Thymus (tissue), 11 donors: Measurements from ENCODE around the gene RABL2B. TPM values are rescaled to one million over a fixed set of nuclear protein-coding genes. Genes with fewer than 3 reads are reported as not detected.

Experiments
- DNase-seq, 9 donors: peaks; one replicate each; pipeline ENCODE4 v3.0.0-alpha.2; 2013; ENCODE audit warnings: low spot score in 9 of 9, low read depth in 6 of 9, missing footprints in 1 of 9
- H3K27ac ChIP-seq, 2 donors: one replicate each; pipeline ENCODE4 v1.5.1; 2013; ENCODE audit warnings: control low read depth in 1 of 2, low read depth in 1 of 2, low read length in 1 of 2, mild to moderate bottlenecking in 1 of 2, moderate library complexity in 1 of 2
- H3K27me3 ChIP-seq, 2 donors: one replicate each; pipeline ENCODE4 v1.5.1; 2013; ENCODE audit warnings: low read length in 1 of 2; ENCODE audit not compliant: control insufficient read depth in 2 of 2, insufficient read depth in 1 of 2
- H3K36me3 ChIP-seq, 2 donors: one replicate each; pipeline ENCODE4 v1.5.1; 2013; ENCODE audit warnings: low read length in 1 of 2, mild to moderate bottlenecking in 1 of 2, moderate library complexity in 1 of 2; ENCODE audit not compliant: control insufficient read depth in 2 of 2, insufficient read depth in 2 of 2
- H3K4me1 ChIP-seq, 2 donors: one replicate each; pipeline ENCODE4 v1.5.1; 2013; ENCODE audit warnings: low read length in 2 of 2; ENCODE audit not compliant: control insufficient read depth in 2 of 2, insufficient read depth in 2 of 2
- H3K4me3 ChIP-seq, 2 donors: one replicate each; pipeline ENCODE4 v1.5.1; 2013; ENCODE audit warnings: low read length in 2 of 2, control low read depth in 1 of 2, mild to moderate bottlenecking in 1 of 2
- H3K9me3 ChIP-seq, 2 donors: one replicate each; pipeline ENCODE4 v1.5.1; 2013; ENCODE audit warnings: low read length in 1 of 2, mild to moderate bottlenecking in 1 of 2; ENCODE audit not compliant: control insufficient read depth in 2 of 2, insufficient read depth in 1 of 2
- WGBS: extraction: QIAGEN DNeasy Blood & Tissue Kit; methylation state at CpG from one replicate; pipeline ENCODE4 v1.1.7; 2013; 5-methylcytosine and 5-hydroxymethylcytosine counted together
- polyA plus RNA-seq: library from polyadenylated mRNA; stranded (reverse); fragments of 200-250 nt; gene quantifications from one replicate; pipeline ENCODE4 v1.2.3, GENCODE V29; 2013
- total RNA-seq: library from RNA; stranded (reverse); fragments of 120-200 nt; gene quantifications from one replicate; pipeline ENCODE4 v1.2.4, GENCODE V29; 2013
- donor health status: healthy.

The RABL2B gene
- total and polyA plus RNA-seq, 2 donors, result 12.4 to 27.6 TPM

GRCh38 chr22:50720301-50721256, 62.9 kb downstream of the RABL2B start:
- 95% methylated on average over 132 of the region's 132 CpGs for WGBS
- H3K4me3 ChIP-seq, result no peak overlapping the region
- H3K27ac ChIP-seq, result no peak overlapping the region
- H3K36me3 ChIP-seq, result no peaks in the 10 kb centered on the region
- H3K4me1 ChIP-seq, result no peaks in the 10 kb centered on the region
- peaks cover 0 to 4% of the 10 kb centered on the region in 2 donors for H3K9me3 ChIP-seq
- H3K27me3 ChIP-seq, result peaks cover 0 to 3% of the 10 kb centered on the region in 2 donors
- DNase-seq, result no peak

- Histone ChIP-seq H3K27me3 (peaks cover 0 to 3% of the 10 kb centered on the region in 2 donors), H3K4me1 (no peaks in the 10 kb centered on the region), H3K36me3 (no peaks in the 10 kb centered on the region), H3K27ac (no peak overlapping the region), H3K9me3 (peaks cover 0 to 4% of the 10 kb centered on the region in 2 donors), H3K4me3 (no peak overlapping the region)
- WGBS, result 94% methylated on average over 40 of the region's 40 CpGs
- DNase-seq, result no peak
Measured at GRCh38 chr22:50719814-50720300, 63.6 kb downstream of the RABL2B start.

- no peak for DNase-seq
- no peaks in the 10 kb centered on the region for H3K4me1 ChIP-seq
- 96% methylated on average over 10 of the region's 10 CpGs for WGBS
- no peak overlapping the region for H3K27ac ChIP-seq
- H3K9me3 ChIP-seq, result peaks cover 0 to 4% of the 10 kb centered on the region in 2 donors
- H3K27me3 ChIP-seq, result peaks cover 0 to 3% of the 10 kb centered on the region in 2 donors
- H3K36me3 ChIP-seq, result no peaks in the 10 kb centered on the region
- H3K4me3 ChIP-seq, result no peak overlapping the region
Measured at GRCh38 chr22:50718352-50718709, 65.1 kb downstream of the RABL2B start.

- H3K27ac ChIP-seq, result no peak overlapping the region
- DNase-seq, result no peak
- H3K4me3 ChIP-seq, result no peak overlapping the region
- WGBS, result 89% methylated on average over 10 of the region's 10 CpGs
- H3K4me1 ChIP-seq, result no peaks in the 10 kb centered on the region
- H3K9me3 ChIP-seq, result peaks cover 0 to 4% of the 10 kb centered on the region in 2 donors
- no peaks in the 10 kb centered on the region for H3K36me3 ChIP-seq
- H3K27me3 ChIP-seq, result peaks cover 0 to 3% of the 10 kb centered on the region in 2 donors
Measured at GRCh38 chr22:50717709-50718351, 65.6 kb downstream of the RABL2B start.

Other genes with a start within 250 kb of the RABL2B start
- 6.0 TPM for gene KLHDC7B, start 237.7 kb downstream of the RABL2B start, total RNA-seq
- gene KLHDC7B, start 237.7 kb downstream of the RABL2B start, polyA plus RNA-seq, result 23.4 TPM
- gene SYCE3, start 220.7 kb downstream of the RABL2B start, total RNA-seq, result 0.19 TPM
- gene SYCE3, start 220.7 kb downstream of the RABL2B start, polyA plus RNA-seq, result 1.1 TPM
- 8.5 TPM for gene CPT1B, start 205.2 kb downstream of the RABL2B start, total RNA-seq
- 74.1 TPM for gene CPT1B, start 205.2 kb downstream of the RABL2B start, polyA plus RNA-seq
- gene CHKB, start 200.8 kb downstream of the RABL2B start, total RNA-seq, result 65.6 TPM
- 299 TPM for gene CHKB, start 200.8 kb downstream of the RABL2B start, polyA plus RNA-seq
- 0.33 TPM for gene MAPK8IP2, start 182.8 kb downstream of the RABL2B start, total RNA-seq
- gene MAPK8IP2, start 182.8 kb downstream of the RABL2B start, polyA plus RNA-seq, result 0.96 TPM
- 10.7 TPM for gene ARSA, start 155.5 kb downstream of the RABL2B start, total RNA-seq
- 63.3 TPM for gene ARSA, start 155.5 kb downstream of the RABL2B start, polyA plus RNA-seq
- gene SHANK3, start 110.8 kb downstream of the RABL2B start, total RNA-seq, result 0.61 TPM
- 8.6 TPM for gene SHANK3, start 110.8 kb downstream of the RABL2B start, polyA plus RNA-seq
- gene ACR, start 45.4 kb downstream of the RABL2B start, total RNA-seq, result not detected
- 0.21 TPM for gene ACR, start 45.4 kb downstream of the RABL2B start, polyA plus RNA-seq